Osteocyte (in vitro differentiated cells): ENCODE results near the gene SC5D. TPM values are rescaled to one million over a fixed set of nuclear protein-coding genes. Genes with fewer than 3 reads are reported as not detected.

Experiments
- DNase-seq: peaks from one replicate; pipeline ENCODE4 v3.0.0; 2021; ENCODE audit warnings: mixed read lengths; ENCODE audit not compliant: unreplicated experiment; ENCODE audit errors: extremely low spot score
- H3K27ac Mint-ChIP-seq: one replicate; pipeline ENCODE4 v1.8.0; 2021; ENCODE audit warnings: mild to moderate bottlenecking, mixed read lengths; ENCODE audit not compliant: unreplicated experiment
- H3K27me3 Mint-ChIP-seq: one replicate; pipeline ENCODE4 v1.8.0; 2021; ENCODE audit warnings: mixed read lengths; ENCODE audit not compliant: unreplicated experiment
- H3K36me3 Mint-ChIP-seq: one replicate; pipeline ENCODE4 v1.8.0; 2021; ENCODE audit warnings: mixed read lengths; ENCODE audit not compliant: unreplicated experiment
- H3K4me1 Mint-ChIP-seq: one replicate; pipeline ENCODE4 v1.8.0; 2021; ENCODE audit warnings: mixed read lengths; ENCODE audit not compliant: unreplicated experiment
- H3K4me3 Mint-ChIP-seq: one replicate; pipeline ENCODE4 v1.8.0; 2021; ENCODE audit warnings: mild to moderate bottlenecking, moderate library complexity, mixed read lengths; ENCODE audit not compliant: unreplicated experiment
- H3K9me3 Mint-ChIP-seq: one replicate; pipeline ENCODE4 v1.8.0; 2021; ENCODE audit warnings: mixed read lengths; ENCODE audit not compliant: unreplicated experiment
- CTCF ChIP-seq: fragments of 200-600 bp; sonication (generic); IDR thresholded peaks from 2 replicates; pipeline ENCODE4 v1.5.0; 2021; ENCODE audit warnings: antibody characterized with exemption, mild to moderate bottlenecking, moderate library complexity
- total RNA-seq: library from RNA; stranded (reverse); gene quantifications from 2 replicates; pipeline ENCODE4 v1.2.1, GENCODE V29; 2021

SC5D gene
- total RNA-seq, 1 donor from 2014 or later, result 32.3 TPM

GRCh38 chr11:121298774-121299173 lies 6.2 kb downstream of the SC5D start:
- peaks cover under 1% of the 10 kb centered on the region for H3K36me3 Mint-ChIP-seq
- no peaks in the 10 kb centered on the region for H3K27me3 Mint-ChIP-seq
- H3K4me3 Mint-ChIP-seq, result no peak overlapping the region
- H3K9me3 Mint-ChIP-seq, result no peaks in the 10 kb centered on the region
- H3K4me1 Mint-ChIP-seq, result peaks cover 14% of the 10 kb centered on the region
- no peak overlapping the region for H3K27ac Mint-ChIP-seq
- no peak for DNase-seq
- no peak for TF ChIP-seq CTCF

- DNase-seq, result no peak
- H3K4me1 Mint-ChIP-seq, result peaks cover 9% of the 10 kb centered on the region
- TF ChIP-seq CTCF, result no peak
- no peaks in the 10 kb centered on the region for H3K27me3 Mint-ChIP-seq
- peaks cover 5% of the 10 kb centered on the region for H3K36me3 Mint-ChIP-seq
- no peak overlapping the region for H3K27ac Mint-ChIP-seq
- H3K9me3 Mint-ChIP-seq, result no peaks in the 10 kb centered on the region
- no peak overlapping the region for H3K4me3 Mint-ChIP-seq
These were observed 6.8 kb downstream of the SC5D start for GRCh38 chr11:121299417-121299816.

DNA sequence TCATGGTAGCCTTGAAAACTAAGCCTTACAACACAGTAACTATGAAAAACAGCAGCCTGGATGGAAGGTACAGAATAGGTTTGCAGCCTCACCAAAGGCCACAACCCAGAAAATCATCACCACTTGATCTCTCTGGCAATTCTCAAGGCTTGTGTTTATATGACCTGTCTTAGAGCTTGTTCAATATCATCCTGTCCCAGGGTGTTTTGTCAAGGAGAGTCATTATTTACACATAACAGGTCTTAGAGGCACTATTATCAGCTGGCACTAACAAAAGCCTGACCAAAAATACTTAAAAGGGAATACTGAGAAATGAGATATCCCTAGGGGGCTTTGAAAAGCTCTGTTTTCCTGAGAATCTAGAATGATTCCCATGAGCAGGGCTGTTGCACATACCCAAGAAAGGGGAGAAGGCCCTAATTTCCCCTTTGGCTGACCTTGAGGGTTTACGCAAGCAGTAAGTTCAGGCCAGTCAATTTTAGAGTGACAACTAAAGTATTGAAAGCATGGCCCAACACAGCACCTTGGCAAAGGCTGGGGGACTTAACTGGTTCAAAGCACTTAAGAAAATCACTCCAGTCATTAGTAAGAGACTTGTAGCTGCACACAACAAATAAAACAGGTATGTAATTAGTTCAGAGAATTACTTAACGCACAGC lies 7.9 kb downstream of the SC5D start:
- peaks cover 5% of the 10 kb centered on the region for H3K4me1 Mint-ChIP-seq
- H3K36me3 Mint-ChIP-seq, result peaks cover 12% of the 10 kb centered on the region
- DNase-seq, result no peak
- no peak overlapping the region for H3K4me3 Mint-ChIP-seq
- no peak for TF ChIP-seq CTCF
- no peak overlapping the region for H3K27ac Mint-ChIP-seq
- H3K27me3 Mint-ChIP-seq, result no peaks in the 10 kb centered on the region
- no peaks in the 10 kb centered on the region for H3K9me3 Mint-ChIP-seq

GRCh38 chr11:121300972-121301699 lies 8.6 kb downstream of the SC5D start:
- no peaks in the 10 kb centered on the region for H3K9me3 Mint-ChIP-seq
- H3K27ac Mint-ChIP-seq, result no peak overlapping the region
- no peak for DNase-seq
- H3K27me3 Mint-ChIP-seq, result no peaks in the 10 kb centered on the region
- no peak overlapping the region for H3K4me3 Mint-ChIP-seq
- no peak for TF ChIP-seq CTCF
- H3K4me1 Mint-ChIP-seq, result peaks cover 5% of the 10 kb centered on the region
- peaks cover 18% of the 10 kb centered on the region for H3K36me3 Mint-ChIP-seq

GRCh38 chr11:121304759-121305158 lies 12.2 kb downstream of the SC5D start:
- Mint-ChIP-seq H3K4me1 (no peaks in the 10 kb centered on the region), H3K36me3 (peaks cover 41% of the 10 kb centered on the region), H3K9me3 (no peaks in the 10 kb centered on the region), H3K4me3 (no peak overlapping the region), H3K27me3 (no peaks in the 10 kb centered on the region), H3K27ac (no peak overlapping the region)
- no peak for DNase-seq
- no peak for TF ChIP-seq CTCF
